Measurements from ENCODE around the gene PI16. TPM values are rescaled to one million over a fixed set of nuclear protein-coding genes. Genes with fewer than 3 reads are reported as not detected.

The PI16 gene
- total and polyA plus RNA-seq, 2 donors (not counting 1 experiment from before 2014, with no cell fraction given): 1.4 to 7.4 TPM

GRCh38 chr6:36968266-36968977, 13.9 kb downstream of the PI16 start:
- no peak for DNase-seq
- Histone ChIP-seq H3K36me3 (replicated peaks in 1 of 2; ENCODE audit: control extremely low read depth in 1 of 2, control insufficient read depth in 1 of 2, extremely low read depth in 1 of 2, insufficient read depth in 2 of 2, low read length in 1 of 2) (peaks cover 2 to 66% of the 10 kb centered on the region in 2 experiments), H3K4me2 (replicated peaks; ENCODE audit: low read depth, low read length, poor library complexity, severe bottlenecking) (no peak overlapping the region), H4K20me1 (ENCODE audit: control insufficient read depth, insufficient read depth, low read length, poor library complexity, severe bottlenecking) (no peaks in the 10 kb centered on the region), H3K4me1 (ENCODE audit: control insufficient read depth in 2 of 2, insufficient read depth in 2 of 2, low read length in 2 of 2) (peaks cover 14 to 17% of the 10 kb centered on the region in 2 donors), H3K9me3 (ENCODE audit: control extremely low read depth in 1 of 3, control insufficient read depth in 2 of 3, insufficient read depth in 1 of 3, low read length in 2 of 3) (no peaks in the 10 kb centered on the region), H2AFZ (ENCODE audit: insufficient read depth, low read depth, low read length, poor library complexity, severe bottlenecking) (no peak overlapping the region), H3K9ac (ENCODE audit: low read length) (no peak overlapping the region), H3K4me3 (ENCODE audit: control extremely low read depth in 1 of 5, extremely low read depth in 1 of 5, insufficient read depth in 1 of 5, low read depth in 2 of 5, low read length in 4 of 5) (no peak overlapping the region), H3K79me2 (ENCODE audit: control insufficient read depth, insufficient read depth, low read length) (no peaks in the 10 kb centered on the region), H3K27me3 (replicated peaks in 1 of 4; ENCODE audit: control extremely low read depth in 1 of 4, control insufficient read depth in 3 of 4, insufficient read depth in 4 of 4, low read length in 3 of 4) (no peaks in the 10 kb centered on the region), H3K27ac (ENCODE audit: low read length in 2 of 2) (no peak overlapping the region)
- no peaks in the 10 kb centered on the region for H3K27me3 Mint-ChIP-seq
- H3K27ac Mint-ChIP-seq: peak overlapping the region; percentile 41
- no peaks in the 10 kb centered on the region for H3K9me3 Mint-ChIP-seq (ENCODE audit: insufficient read depth)
- H3K4me1 Mint-ChIP-seq: peaks cover 19% of the 10 kb centered on the region
- intact Hi-C loops (cut with micrococcal nuclease): no loop called here
- POLR2A ChIA-PET: interaction anchor here (0.7 kb wide), 1 partner anchor 293 kb away, joined by 3 read pairs; no protein-coding TSS in a partner anchor
- CTCF ChIA-PET: no interaction called here
- H3K4me3 Mint-ChIP-seq: no peak overlapping the region
- TF ChIP-seq CTCF (IDR thresholded peaks at IDR 0.05) (no peak), EZH2 (IDR thresholded peaks at IDR 0.05; ENCODE audit: borderline replicate concordance, insufficient read depth, low read depth, low read length, poor library complexity, severe bottlenecking) (no peak)
- ATAC-seq (ENCODE audit: low read depth): no peak
- 97% methylated on average over 16 of the region's 16 CpGs for WGBS (ENCODE audit: insufficient coverage)

- Histone ChIP-seq H4K20me1 (ENCODE audit: control insufficient read depth, insufficient read depth, low read length, poor library complexity, severe bottlenecking) (no peaks in the 10 kb centered on the region), H3K27me3 (replicated peaks in 1 of 4; ENCODE audit: control extremely low read depth in 1 of 4, control insufficient read depth in 3 of 4, insufficient read depth in 4 of 4, low read length in 3 of 4) (no peaks in the 10 kb centered on the region), H3K9me3 (ENCODE audit: control extremely low read depth in 1 of 3, control insufficient read depth in 2 of 3, insufficient read depth in 1 of 3, low read length in 2 of 3) (no peaks in the 10 kb centered on the region), H3K4me3 (ENCODE audit: control extremely low read depth in 1 of 5, extremely low read depth in 1 of 5, insufficient read depth in 1 of 5, low read depth in 2 of 5, low read length in 4 of 5) (no peak overlapping the region), H3K27ac (ENCODE audit: low read length in 2 of 2) (no peak overlapping the region), H3K79me2 (ENCODE audit: control insufficient read depth, insufficient read depth, low read length) (no peaks in the 10 kb centered on the region), H3K4me1 (ENCODE audit: control insufficient read depth in 2 of 2, insufficient read depth in 2 of 2, low read length in 2 of 2) (peaks cover 5 to 8% of the 10 kb centered on the region in 2 donors), H3K36me3 (replicated peaks in 1 of 2; ENCODE audit: control extremely low read depth in 1 of 2, control insufficient read depth in 1 of 2, extremely low read depth in 1 of 2, insufficient read depth in 2 of 2, low read length in 1 of 2) (peaks cover 2 to 73% of the 10 kb centered on the region in 2 experiments), H3K9ac (ENCODE audit: low read length) (no peak overlapping the region), H2AFZ (ENCODE audit: insufficient read depth, low read depth, low read length, poor library complexity, severe bottlenecking) (no peak overlapping the region), H3K4me2 (replicated peaks; ENCODE audit: low read depth, low read length, poor library complexity, severe bottlenecking) (no peak overlapping the region)
- ChIA-PET CTCF (no interaction called here), POLR2A (interaction anchor here (0.7 kb wide), 1 partner anchor 292 kb away, joined by 3 read pairs; no protein-coding TSS in a partner anchor)
- ATAC-seq (ENCODE audit: low read depth): no peak
- no peak for DNase-seq
- no peak for TF ChIP-seq EZH2 (IDR thresholded peaks at IDR 0.05; ENCODE audit: borderline replicate concordance, insufficient read depth, low read depth, low read length, poor library complexity, severe bottlenecking)
- no peak for TF ChIP-seq CTCF (IDR thresholded peaks at IDR 0.05)
- Mint-ChIP-seq H3K27me3 (no peaks in the 10 kb centered on the region), H3K4me1 (peaks cover 11% of the 10 kb centered on the region), H3K9me3 (ENCODE audit: insufficient read depth) (no peaks in the 10 kb centered on the region), H3K4me3 (no peak overlapping the region), H3K27ac (no peak overlapping the region)
- WGBS (ENCODE audit: insufficient coverage): 96% methylated on average over 14 of the region's 14 CpGs
- intact Hi-C loops (cut with micrococcal nuclease): no loop called here
Observed at GRCh38 chr6:36969240-36969691, 14.7 kb downstream of the PI16 start.

Measured in B cell (primary cell).